GM12878 (cell line): ENCODE results near the gene CPD. TPM values are rescaled to one million over a fixed set of nuclear protein-coding genes. Genes with fewer than 3 reads are reported as not detected.

Experiments used
- ATAC-seq: fragments of 200-7000 bp; cut with Tn5 transposase; 3 replicates; pipeline ENCODE4 v1.9.1; 2020; ENCODE audit warnings: mild to moderate bottlenecking, moderate library complexity
- BruUV-seq: library from RNA; stranded (reverse); fragments of 400-500 nt; replicated peaks from 2 replicates; lab custom pipeline; 2021; lab: Mats Ljungman, UMichigan
- CTCF ChIA-PET: fragments of 300-600 bp; sonication (Branson Sonifier 250); formaldehyde crosslinking; extraction: SDS; loops from one replicate; lab custom pipeline; 2021; ENCODE audit warnings: inconsistent platforms; lab: Yijun Ruan, JAX
- POLR2A ChIA-PET: fragments of 350-600 bp; formaldehyde crosslinking; extraction: SDS; loops from one replicate; lab custom pipeline; 2021; ENCODE audit warnings: inconsistent platforms; lab: Charles Lee
- RAD21 ChIA-PET: fragments of 300-600 bp; sonication (Branson Sonifier 250); formaldehyde crosslinking; loops from one replicate; lab custom pipeline; 2023; ENCODE audit warnings: antibody characterized with exemption; ENCODE audit not compliant: unreplicated experiment; lab: Charles Lee
- SMC1A ChIA-PET: fragments of 300-600 bp; sonication (Branson Sonifier 250); formaldehyde crosslinking; loops from one replicate; lab custom pipeline; 2023; ENCODE audit not compliant: unreplicated experiment, uncharacterized antibody; lab: Charles Lee
- DNase-seq: peaks from one replicate; pipeline ENCODE4 v3.0.0-alpha.2; 2011; ENCODE audit warnings: low read depth, low spot score
- FAIRE-seq: peaks from 3 replicates; lab custom pipeline; 2011; peaks lifted over from hg19 to GRCh38; lab: Jason Lieb, UNC
- H2AFZ ChIP-seq: 2 replicates; pipeline ENCODE4 v1.6.0; 2011; ENCODE audit warnings: low read depth, low read length, control low read depth; ENCODE audit not compliant: control insufficient read depth
- H3K27ac ChIP-seq: 2 replicates; pipeline ENCODE4 v1.5.1; 2011; ENCODE audit warnings: control low read depth; ENCODE audit not compliant: control insufficient read depth, insufficient read depth
- H3K27me3 ChIP-seq, 2 experiments: replicated peaks in 1 of 2; 2 replicates each; pipeline versions ENCODE4 v1.6.0 to v1.6.1; 2011; ENCODE audit warnings: low read length in 1 of 2; ENCODE audit not compliant: control insufficient read depth in 2 of 2, insufficient read depth in 2 of 2
- H3K36me3 ChIP-seq, 2 experiments: 2 replicates each; pipeline ENCODE4 v1.5.1; 2011; ENCODE audit warnings: low read length in 1 of 2; ENCODE audit not compliant: control insufficient read depth in 2 of 2, insufficient read depth in 2 of 2
- H3K4me1 ChIP-seq: 2 replicates; pipeline ENCODE4 v1.6.1; 2011; ENCODE audit warnings: mild to moderate bottlenecking, low read length, moderate library complexity, mixed read lengths; ENCODE audit not compliant: control insufficient read depth, insufficient read depth
- H3K4me2 ChIP-seq: 2 replicates; pipeline ENCODE4 v1.6.0; 2011; ENCODE audit warnings: control low read depth; ENCODE audit not compliant: control insufficient read depth, insufficient read depth
- H3K4me3 ChIP-seq: fragments of 200-600 bp; sonication (generic); 2 replicates; pipeline ENCODE4 v1.5.1; 2016
- H3K79me2 ChIP-seq: 2 replicates; pipeline ENCODE4 v1.6.0; 2011; ENCODE audit warnings: low read length; ENCODE audit not compliant: control insufficient read depth, insufficient read depth
- H3K9ac ChIP-seq: 2 replicates; pipeline ENCODE4 v1.8.0; 2011; ENCODE audit warnings: low read length, control low read depth, mixed read lengths; ENCODE audit not compliant: control insufficient read depth, insufficient read depth
- H3K9me3 ChIP-seq: replicated peaks from 3 replicates; pipeline ENCODE4 v1.5.1; 2011; ENCODE audit warnings: mild to moderate bottlenecking, low read length; ENCODE audit not compliant: control insufficient read depth, insufficient read depth
- H4K20me1 ChIP-seq: 2 replicates; pipeline ENCODE4 v1.6.0; 2011; ENCODE audit not compliant: control insufficient read depth, insufficient read depth
- ATF3 ChIP-seq: IDR thresholded peaks from 2 replicates; pipeline ENCODE4 v1.6.1; 2011; ENCODE audit warnings: low read depth, mild to moderate bottlenecking, low read length, moderate library complexity, borderline replicate concordance; ENCODE audit errors: extremely low read depth
- BCL11A ChIP-seq: IDR thresholded peaks from 2 replicates; pipeline ENCODE4 v1.6.1; 2011; ENCODE audit warnings: low read depth, low read length
- CREB1 ChIP-seq: IDR thresholded peaks from 2 replicates; pipeline ENCODE4 v1.6.1; 2012; ENCODE audit warnings: low read depth, mild to moderate bottlenecking, inconsistent platforms
- E4F1 ChIP-seq: fragments of 450-650 bp; IDR thresholded peaks from 2 replicates; pipeline ENCODE4 v1.6.1; 2018; ENCODE audit warnings: borderline replicate concordance, mild to moderate bottlenecking; ENCODE audit not compliant: partially characterized antibody
- HDAC6 ChIP-seq: fragments of 200-600 bp; sonication (generic); IDR thresholded peaks from one replicate; pipeline ENCODE4 v1.8.0; 2017; ENCODE audit warnings: antibody characterized with exemption; ENCODE audit not compliant: unreplicated experiment
- IKZF1 ChIP-seq: fragments of 450-650 bp; conservative IDR thresholded peaks from 2 replicates; pipeline ENCODE4 v1.6.1; 2017; ENCODE audit warnings: antibody characterized with exemption, mild to moderate bottlenecking
- PBX3 ChIP-seq: IDR thresholded peaks from 2 replicates; pipeline ENCODE4 v1.6.1; 2011; ENCODE audit warnings: mild to moderate bottlenecking, low read depth, low read length, moderate library complexity; ENCODE audit not compliant: insufficient replicate concordance
- POLR2A ChIP-seq: IDR thresholded peaks from 2 replicates; pipeline ENCODE4 v1.6.1; 2011; ENCODE audit warnings: low read depth, mild to moderate bottlenecking, low read length
- POU2F2 ChIP-seq: IDR thresholded peaks from 3 replicates; pipeline ENCODE4 v1.6.1; 2011; ENCODE audit warnings: low read depth, mild to moderate bottlenecking, low read length, borderline replicate concordance
- SKIL ChIP-seq: fragments of 450-650 bp; IDR thresholded peaks from 2 replicates; pipeline ENCODE4 v1.6.1; 2017; ENCODE audit warnings: mild to moderate bottlenecking, low read depth, inconsistent platforms; ENCODE audit not compliant: poor library complexity, severe bottlenecking
- SP1 ChIP-seq: IDR thresholded peaks from one replicate; pipeline ENCODE4 v1.6.1; 2011; ENCODE audit warnings: low read depth, low read length
- SREBF2 ChIP-seq: IDR thresholded peaks from 2 replicates; pipeline ENCODE4 v1.6.1; 2012; ENCODE audit warnings: mild to moderate bottlenecking, low read length
- ZBTB11 ChIP-seq: fragments of 450-650 bp; formaldehyde crosslinking; IDR thresholded peaks from 2 replicates; pipeline ENCODE4 v1.5.0; 2022; ENCODE audit warnings: mild to moderate bottlenecking, missing genetic modification characterization
- ZNF274 ChIP-seq: IDR thresholded peaks from one replicate; pipeline ENCODE4 v1.8.0; 2011; ENCODE audit not compliant: insufficient read length, insufficient read depth
- WGBS: methylation state at CpG from one replicate; pipeline ENCODE4 v1.1.6; 2016; ENCODE audit warnings: low lambda C conversion rate; ENCODE audit not compliant: insufficient replicate concordance, insufficient coverage; ENCODE audit errors: missing lambda C conversion rate; 5-methylcytosine and 5-hydroxymethylcytosine counted together
- in situ Hi-C: fragments of 300-500 bp; cut with MboI; formaldehyde crosslinking; loops from 9 replicates; pipeline ENCODE4 v1.14.3; 2018; ENCODE audit warnings: mixed read lengths
- intact Hi-C: fragments of 100-400 bp; cut with micrococcal nuclease; formaldehyde crosslinking; loops from one replicate; pipeline ENCODE4 v1.14.2; 2022; ENCODE audit not compliant: unreplicated experiment
- polyA plus RNA-seq, 11 experiments: library from polyadenylated mRNA; depleted of rRNA in 4 of 11; unstranded in 6 of 11; stranded (reverse) in 5 of 11; fragments of >200 nt; fragmentation: Nextera tagmentation in 4 of 11; fragmentation: Illumina TruSeq in 1 of 11; extraction: Ambion mirVana in 4 of 11; extraction: Trizol in 1 of 11; gene quantifications; 1 replicate in 1 of 11; 2 replicates in 10 of 11; pipeline versions ENCODE4 v1.2.1 to v1.2.3, GENCODE V29; 2011 to 2016; ENCODE audit warnings: inconsistent platforms in 2 of 11, missing spikeins in 2 of 11, low read depth in 1 of 11
- total RNA-seq, 4 experiments: library from RNA; depleted of rRNA in 3 of 4; stranded (reverse); fragments of >200 nt in 3 of 4; fragmentation: Illumina TruSeq in 1 of 4; extraction: Trizol in 1 of 4; gene quantifications; 2 replicates each; pipeline versions ENCODE4 v1.2.1 to v1.2.3, GENCODE V29; 2013 to 2021

The CPD gene
- total and polyA plus RNA-seq, 10 of the 15 experiments (the other 5 are each of a cell fraction or from before 2014, with no cell fraction given), result 3.5 to 24.2 (median 15.7) TPM

GRCh38 chr17:30332057-30332542 lies 46.6 kb upstream of the CPD start:
- Histone ChIP-seq H4K20me1 (no peaks in the 10 kb centered on the region), H3K9me3 (no peaks in the 10 kb centered on the region), H3K4me2 (peak overlapping the region; percentile 66), H3K36me3 (no peaks in the 10 kb centered on the region), H3K4me3 (no peak overlapping the region), H3K27me3 (no peaks in the 10 kb centered on the region), H2AFZ (peak overlapping the region; percentile 24), H3K9ac (no peak overlapping the region), H3K27ac (no peak overlapping the region), H3K79me2 (no peaks in the 10 kb centered on the region), H3K4me1 (peaks cover 12% of the 10 kb centered on the region)
- peak; percentile 85 for ATAC-seq
- CTCF ChIA-PET, result interaction anchor here (0.8 to 12.3 kb wide), 5 partner anchors 8 to 225 kb away, joined by 3 to 345 read pairs (median 5); partner anchors contain the start of gene BLMH
- intact Hi-C loops (loop anchor here (10.0 kb wide), 1 partner anchor 97 kb away; the partner anchor contains the start of gene SLC6A4), in situ Hi-C loops (no loop called here)
- RAD21 ChIA-PET, result interaction anchor here (0.5 to 3.1 kb wide), 4 partner anchors 120 to 401 kb away, joined by 3 to 14 read pairs (median 4); no protein-coding TSS in a partner anchor
- POLR2A ChIA-PET, result no interaction called here
- BruUV-seq, result no TSS peak
- DNase-seq, result peak; percentile 72
- WGBS, result 1% methylated on average over 4 of the region's 4 CpGs
- peak; percentile 13 for FAIRE-seq
- SMC1A ChIA-PET, result interaction anchor here (0.9 to 3.0 kb wide), 6 partner anchors 9 to 227 kb away, joined by 3 to 12 read pairs (median 6); partner anchors contain the start of gene BLMH
- peak; percentile 74 for TF ChIP-seq SKIL
- no peak for TF ChIP-seq SP1
- no peak for TF ChIP-seq PBX3
- peak; percentile 47; the same call in 1 of the 2 replicates for TF ChIP-seq CREB1
- TF ChIP-seq POLR2A, result no peak
- peak; percentile 29; the same call in 1 of the 2 replicates for TF ChIP-seq IKZF1
- no peak for TF ChIP-seq POU2F2
- TF ChIP-seq ATF3, result no peak
- no peak for TF ChIP-seq ZNF274
- no peak for TF ChIP-seq HDAC6
- no peak for TF ChIP-seq ZBTB11 (CRISPR knock-in tag)
- no peak for TF ChIP-seq SREBF2
- no peak for TF ChIP-seq E4F1
- peak; percentile 29; the same call in 1 of the 2 replicates for TF ChIP-seq BCL11A
